Activated CD8-positive, alpha-beta memory T cell treated with anti-CD3 and anti-CD28 coated beads, Interleukin-2, amount 10 ng/mL, durations not matched to agents 7 days and 5 days (primary cell): ENCODE results near the gene SLC4A1AP. TPM values are rescaled to one million over a fixed set of nuclear protein-coding genes. Genes with fewer than 3 reads are reported as not detected.

Experiments used
- ATAC-seq: fragments of 150-1000 bp; cut with Tn5 transposase; one replicate; pipeline ENCODE4 v1.10.0; 2021; ENCODE audit warnings: moderate library complexity
- CTCF ChIA-PET: fragments of 350-600 bp; sonication (Branson Sonifier 250); formaldehyde crosslinking; loops from one replicate; lab custom pipeline; 2021; ENCODE audit warnings: antibody characterized with exemption; lab: Charles Lee
- DNase-seq: peaks from one replicate; pipeline ENCODE4 v3.0.0-alpha.2; 2020
- H3K27ac Mint-ChIP-seq: one replicate; pipeline ENCODE4 v1.8.0; 2021; ENCODE audit warnings: mild to moderate bottlenecking, mixed read lengths
- H3K27me3 Mint-ChIP-seq: one replicate; pipeline ENCODE4 v1.8.0; 2021; ENCODE audit warnings: mixed read lengths
- H3K36me3 Mint-ChIP-seq: one replicate; pipeline ENCODE4 v1.8.0; 2021; ENCODE audit warnings: mild to moderate bottlenecking, mixed read lengths
- H3K4me1 Mint-ChIP-seq: one replicate; pipeline ENCODE4 v1.8.0; 2021; ENCODE audit warnings: mixed read lengths
- H3K4me3 Mint-ChIP-seq: one replicate; pipeline ENCODE4 v1.8.0; 2021; ENCODE audit warnings: mild to moderate bottlenecking, moderate library complexity, mixed read lengths
- H3K9me3 Mint-ChIP-seq: one replicate; pipeline ENCODE4 v1.8.0; 2022; ENCODE audit warnings: low read depth, mixed read lengths
- total RNA-seq, 2 experiments: library from RNA; stranded (reverse); gene quantifications; one replicate each; pipeline ENCODE4 v1.2.3, GENCODE V29; 2021

SLC4A1AP gene
- total RNA-seq, 2 experiments from 2014 or later: 27.8 to 28.2 TPM

DNA sequence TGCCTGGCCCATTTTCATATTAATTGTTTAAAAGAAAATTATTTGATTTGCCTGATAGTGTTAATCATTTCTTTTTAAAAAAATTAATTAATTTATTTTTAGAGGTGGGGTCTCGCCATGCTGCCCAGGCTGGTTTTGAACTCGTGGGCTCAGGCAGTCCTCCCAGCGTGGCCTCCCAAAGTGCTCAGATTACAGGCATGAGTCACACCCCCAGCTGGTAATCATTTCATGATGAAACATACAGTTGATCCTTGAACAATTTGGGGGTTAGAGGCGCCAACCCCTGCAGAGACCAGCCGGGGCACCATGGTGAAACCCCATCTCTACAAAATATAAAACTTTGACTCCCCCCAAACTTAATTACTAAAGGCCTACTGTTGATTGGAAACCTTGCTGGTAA lies 26.9 kb upstream of the SLC4A1AP start:
- CTCF ChIA-PET: no interaction called here
- peaks cover 58% of the 10 kb centered on the region for H3K36me3 Mint-ChIP-seq
- H3K4me3 Mint-ChIP-seq: no peak overlapping the region

DNA sequence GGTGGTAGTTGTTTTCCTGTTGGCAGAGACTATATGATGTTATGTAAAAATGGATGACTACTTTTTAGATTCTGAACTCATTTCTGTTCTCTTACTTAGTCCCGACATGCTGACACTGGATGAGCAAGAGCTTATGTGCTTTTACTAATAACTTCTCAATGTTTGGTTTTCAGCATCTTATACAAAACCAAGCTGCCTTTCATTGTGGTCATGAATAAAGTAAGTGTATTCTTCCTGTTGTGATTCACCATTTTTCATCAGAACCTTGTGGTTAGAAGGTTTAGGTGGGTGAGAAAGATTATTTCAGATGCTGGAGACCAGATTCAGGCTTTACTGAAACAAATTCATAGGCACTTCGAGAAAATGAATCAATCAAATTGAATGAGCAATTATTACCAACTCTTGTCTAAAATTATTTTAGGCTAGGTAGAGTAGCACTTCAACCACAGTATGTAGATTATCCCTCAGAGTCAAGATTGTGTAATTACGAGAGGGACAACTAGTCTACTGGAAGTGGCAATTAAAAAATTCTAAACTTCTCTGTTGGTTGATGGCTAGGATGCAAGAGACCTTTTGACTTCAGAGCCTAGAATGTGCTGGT lies 25.6 kb upstream of the SLC4A1AP start:
- ATAC-seq: peak; percentile 82
- DNase-seq: no peak
- peaks cover 56% of the 10 kb centered on the region for H3K36me3 Mint-ChIP-seq
- H3K27ac Mint-ChIP-seq: peak overlapping the region; percentile 76
- CTCF ChIA-PET: interaction anchor here (0.9 to 1.7 kb wide), 3 partner anchors 10 to 46 kb away, joined by 3 to 10 read pairs (median 3); partner anchors contain the start of genes CCDC121 and GPN1
- peak overlapping the region; percentile 20 for H3K4me3 Mint-ChIP-seq
- peaks cover 30% of the 10 kb centered on the region for H3K4me1 Mint-ChIP-seq
- no peaks in the 10 kb centered on the region for H3K9me3 Mint-ChIP-seq
- no peaks in the 10 kb centered on the region for H3K27me3 Mint-ChIP-seq

More for the DNA sequence above, 26.9 kb upstream of the SLC4A1AP start:
- Mint-ChIP-seq H3K27ac (no peak overlapping the region), H3K27me3 (no peaks in the 10 kb centered on the region), H3K9me3 (no peaks in the 10 kb centered on the region), H3K4me1 (peaks cover 34% of the 10 kb centered on the region)
- no peak for ATAC-seq
- no peak for DNase-seq

DNA sequence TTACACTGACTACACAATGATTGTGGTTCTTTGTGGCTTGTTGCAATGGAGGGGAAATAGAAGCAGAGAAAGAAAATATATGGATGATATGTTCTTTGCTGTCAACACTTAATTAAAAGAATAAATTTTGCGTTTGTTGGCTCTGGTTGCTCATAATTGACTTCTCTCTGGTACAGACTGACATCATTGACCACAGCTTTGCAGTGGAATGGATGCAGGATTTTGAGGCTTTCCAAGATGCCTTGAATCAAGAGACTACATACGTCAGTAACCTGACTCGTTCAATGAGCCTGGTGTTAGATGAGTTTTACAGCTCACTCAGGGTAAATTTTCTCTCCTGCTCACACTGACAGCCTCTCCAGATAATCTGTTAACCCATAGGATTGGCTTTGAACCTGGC lies 25.0 kb upstream of the SLC4A1AP start:
- peak; percentile 42 for DNase-seq
- Mint-ChIP-seq H3K4me1 (peaks cover 30% of the 10 kb centered on the region), H3K36me3 (peaks cover 59% of the 10 kb centered on the region), H3K4me3 (no peak overlapping the region), H3K27me3 (no peaks in the 10 kb centered on the region), H3K27ac (peak overlapping the region; percentile 76), H3K9me3 (no peaks in the 10 kb centered on the region)
- peak; percentile 24 for ATAC-seq
- CTCF ChIA-PET: interaction anchor here (1.0 to 1.7 kb wide), 2 partner anchors 10 to 45 kb away, joined by 3 to 10 read pairs; partner anchors contain the start of genes CCDC121 and GPN1

DNA sequence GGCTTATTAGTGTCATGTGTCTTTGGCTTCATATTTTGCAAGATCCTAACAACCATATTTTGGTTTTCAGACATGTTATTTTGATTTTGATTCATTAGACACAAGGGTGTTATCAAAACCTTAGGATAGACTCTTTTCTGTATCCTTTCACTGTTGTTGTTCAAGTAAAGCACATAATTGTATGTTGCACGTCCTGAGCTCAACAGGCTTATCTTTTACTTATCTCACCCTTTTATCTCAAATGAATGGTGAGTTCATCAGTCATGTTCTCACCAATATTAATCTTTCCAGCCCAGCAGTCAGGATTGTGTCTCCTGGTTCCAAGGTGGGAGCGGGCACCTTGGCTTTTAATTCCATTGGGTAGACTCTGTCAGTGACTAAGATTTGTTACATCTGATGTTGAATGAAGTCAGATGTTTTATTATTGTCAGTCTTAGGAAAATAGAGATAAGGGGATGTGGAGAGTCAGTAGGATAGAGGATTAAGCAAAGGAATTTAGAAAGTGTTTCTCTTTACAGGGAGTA lies 22.9 kb upstream of the SLC4A1AP start:
- CTCF ChIA-PET: no interaction called here
- Mint-ChIP-seq H3K4me1 (peaks cover 23% of the 10 kb centered on the region), H3K9me3 (no peaks in the 10 kb centered on the region), H3K27me3 (no peaks in the 10 kb centered on the region), H3K27ac (no peak overlapping the region), H3K36me3 (peaks cover 44% of the 10 kb centered on the region), H3K4me3 (no peak overlapping the region)
- ATAC-seq (no peak), DNase-seq (no peak)

DNA sequence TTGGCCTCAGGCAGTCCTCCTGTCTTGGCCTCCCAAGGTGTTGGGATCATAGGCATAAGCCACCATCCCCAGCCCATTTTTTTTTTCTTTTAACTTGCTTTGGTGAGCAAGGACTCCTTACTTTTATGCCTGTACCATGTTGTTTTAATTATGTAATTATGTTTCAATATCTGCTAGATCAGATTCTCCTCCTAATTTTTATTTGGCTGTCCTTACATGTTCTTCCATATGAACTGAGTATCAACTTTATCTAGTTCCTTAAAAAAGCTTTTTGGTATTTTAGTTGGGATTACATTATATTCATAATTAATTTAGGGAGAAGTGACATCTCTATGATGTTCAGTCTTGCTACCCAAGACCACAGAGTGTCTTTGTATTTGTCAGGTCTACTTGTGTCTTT lies 18.5 kb upstream of the SLC4A1AP start:
- CTCF ChIA-PET: no interaction called here
- Mint-ChIP-seq H3K36me3 (peaks cover 44% of the 10 kb centered on the region), H3K27me3 (no peaks in the 10 kb centered on the region), H3K27ac (no peak overlapping the region), H3K4me3 (no peak overlapping the region), H3K9me3 (no peaks in the 10 kb centered on the region), H3K4me1 (no peaks in the 10 kb centered on the region)
- DNase-seq (no peak), ATAC-seq (no peak)

DNA sequence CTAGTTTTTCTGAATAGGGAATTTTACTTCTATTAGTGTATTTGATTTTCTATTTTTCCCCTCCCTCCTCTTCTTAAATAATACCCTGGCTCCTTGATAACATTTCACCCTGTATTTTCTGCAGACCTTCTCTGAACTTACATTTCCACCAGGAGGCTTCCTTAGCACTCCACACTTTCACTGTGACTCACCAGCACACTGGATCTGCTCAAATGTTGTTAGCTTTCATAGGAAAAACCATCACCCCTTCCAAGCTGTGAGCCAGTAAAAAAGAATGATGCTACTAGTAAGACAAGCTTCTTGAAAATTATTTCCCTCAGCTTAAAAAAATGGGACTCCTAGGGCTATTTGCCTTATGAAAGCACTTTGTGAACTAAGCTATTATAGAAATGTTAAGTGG lies 16.4 kb upstream of the SLC4A1AP start:
- H3K27ac Mint-ChIP-seq: peak overlapping the region; percentile 55
- no peak overlapping the region for H3K4me3 Mint-ChIP-seq
- CTCF ChIA-PET: interaction anchor here (1.2 to 1.5 kb wide), 2 partner anchors 19 to 37 kb away, joined by 3 read pairs; no protein-coding TSS in a partner anchor
- H3K36me3 Mint-ChIP-seq: peaks cover 40% of the 10 kb centered on the region
- H3K4me1 Mint-ChIP-seq: no peaks in the 10 kb centered on the region
- no peak for DNase-seq
- H3K9me3 Mint-ChIP-seq: no peaks in the 10 kb centered on the region
- no peak for ATAC-seq
- H3K27me3 Mint-ChIP-seq: no peaks in the 10 kb centered on the region

DNA sequence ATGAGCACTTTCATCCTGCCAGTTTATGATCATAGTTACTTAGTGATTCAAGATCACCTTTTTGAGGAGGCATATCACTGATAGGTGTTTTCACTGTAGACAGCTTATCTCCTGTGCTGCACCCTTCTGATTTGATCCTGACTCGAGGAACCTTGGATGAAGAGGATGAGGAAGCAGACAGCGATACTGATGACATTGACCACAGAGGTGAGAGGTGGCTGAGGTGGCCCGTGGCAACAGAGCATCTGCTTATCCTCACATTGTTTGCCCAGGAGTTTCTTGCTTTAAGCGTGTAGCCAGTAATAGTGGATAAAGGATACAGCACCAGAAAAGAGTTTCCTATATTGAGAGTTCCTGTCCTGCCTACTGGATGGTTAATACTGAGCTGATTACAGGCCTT lies 16.0 kb upstream of the SLC4A1AP start:
- CTCF ChIA-PET: interaction anchor here (1.5 kb wide), 1 partner anchor 36 kb away, joined by 3 read pairs; no protein-coding TSS in a partner anchor
- H3K36me3 Mint-ChIP-seq: peaks cover 41% of the 10 kb centered on the region
- DNase-seq (no peak), ATAC-seq (no peak)
- no peak overlapping the region for H3K4me3 Mint-ChIP-seq
- H3K4me1 Mint-ChIP-seq: peaks cover 3% of the 10 kb centered on the region
- H3K27ac Mint-ChIP-seq: no peak overlapping the region
- no peaks in the 10 kb centered on the region for H3K9me3 Mint-ChIP-seq
- no peaks in the 10 kb centered on the region for H3K27me3 Mint-ChIP-seq

DNA sequence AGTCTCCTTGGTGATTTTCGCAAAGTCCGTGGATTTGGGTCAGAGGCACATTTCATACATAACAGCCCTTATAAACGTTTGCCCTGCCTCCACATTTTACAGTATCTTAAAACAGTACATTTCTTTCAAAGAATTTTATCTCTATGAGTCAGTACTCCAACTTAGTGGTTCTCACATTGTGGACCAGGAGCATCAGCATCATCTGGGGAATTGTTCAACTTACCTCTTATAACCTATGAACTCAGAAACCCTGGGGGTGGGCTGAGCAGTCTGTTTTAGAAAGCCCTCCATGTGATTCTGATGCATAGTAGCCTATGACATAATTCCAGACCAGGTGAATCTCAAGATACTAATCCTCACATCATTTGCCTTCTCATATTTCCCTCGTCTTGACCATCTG lies 12.6 kb upstream of the SLC4A1AP start:
- CTCF ChIA-PET: interaction anchor here (0.9 to 1.2 kb wide), 2 partner anchors 23 to 33 kb away, joined by 3 read pairs; partner anchors contain the start of genes CCDC121 and GPN1
- no peak for ATAC-seq
- no peaks in the 10 kb centered on the region for H3K27me3 Mint-ChIP-seq
- peaks cover 9% of the 10 kb centered on the region for H3K4me1 Mint-ChIP-seq
- no peak overlapping the region for H3K27ac Mint-ChIP-seq
- H3K9me3 Mint-ChIP-seq: no peaks in the 10 kb centered on the region
- DNase-seq: no peak
- peaks cover 61% of the 10 kb centered on the region for H3K36me3 Mint-ChIP-seq
- H3K4me3 Mint-ChIP-seq: no peak overlapping the region

DNA sequence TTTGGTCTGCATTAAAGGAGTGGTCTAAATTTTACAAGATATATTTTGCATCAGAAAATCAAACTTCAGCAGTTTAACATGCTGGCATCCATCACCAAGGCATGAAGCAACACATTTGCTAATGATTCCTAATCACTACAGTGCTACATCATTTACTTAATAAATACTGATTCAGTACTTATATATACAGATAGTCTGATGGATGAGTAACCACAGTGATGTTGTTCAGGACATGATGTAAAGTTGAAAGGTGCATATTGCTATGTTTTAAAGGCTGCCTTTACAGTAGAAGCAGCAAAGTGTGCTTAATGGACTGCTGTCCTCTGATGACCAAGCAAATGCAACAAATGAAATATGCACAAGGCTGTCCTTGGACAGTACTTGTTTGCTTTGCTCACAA lies 11.3 kb upstream of the SLC4A1AP start:
- CTCF ChIA-PET: interaction anchor here (1.3 kb wide), 1 partner anchor 11 kb away, joined by 3 read pairs; the partner anchor contains the start of genes SLC4A1AP and SUPT7L
- Mint-ChIP-seq H3K27me3 (no peaks in the 10 kb centered on the region), H3K36me3 (peaks cover 64% of the 10 kb centered on the region), H3K9me3 (no peaks in the 10 kb centered on the region), H3K4me3 (no peak overlapping the region), H3K4me1 (peaks cover 9% of the 10 kb centered on the region), H3K27ac (no peak overlapping the region)
- DNase-seq (no peak), ATAC-seq (no peak)

DNA sequence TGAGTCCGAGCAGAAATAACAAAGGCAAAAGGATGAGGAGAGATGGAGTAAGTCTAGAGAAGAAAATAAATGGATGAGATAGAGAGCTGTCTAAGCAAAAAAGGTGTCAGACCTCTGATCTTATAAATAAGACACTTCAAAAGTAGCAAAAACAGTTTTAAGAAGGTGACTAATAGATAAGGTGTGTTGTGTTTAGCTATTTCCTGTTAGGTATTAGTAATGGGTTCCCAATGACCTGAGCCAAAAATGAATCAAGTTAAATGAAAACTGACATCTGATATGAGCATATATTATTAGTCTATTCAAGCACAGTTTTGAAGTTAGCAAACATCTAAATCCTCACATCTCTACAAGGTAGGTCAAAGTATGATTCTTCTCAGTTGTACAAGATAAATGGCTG lies 10.9 kb upstream of the SLC4A1AP start:
- ATAC-seq (no peak), DNase-seq (no peak)
- Mint-ChIP-seq H3K36me3 (peaks cover 60% of the 10 kb centered on the region), H3K9me3 (no peaks in the 10 kb centered on the region), H3K27ac (no peak overlapping the region), H3K27me3 (no peaks in the 10 kb centered on the region), H3K4me3 (no peak overlapping the region), H3K4me1 (peaks cover 9% of the 10 kb centered on the region)
- CTCF ChIA-PET: interaction anchor here (1.2 to 1.3 kb wide), 2 partner anchors 11 to 30 kb away, joined by 3 read pairs; partner anchors contain the start of genes SLC4A1AP and SUPT7L

DNA sequence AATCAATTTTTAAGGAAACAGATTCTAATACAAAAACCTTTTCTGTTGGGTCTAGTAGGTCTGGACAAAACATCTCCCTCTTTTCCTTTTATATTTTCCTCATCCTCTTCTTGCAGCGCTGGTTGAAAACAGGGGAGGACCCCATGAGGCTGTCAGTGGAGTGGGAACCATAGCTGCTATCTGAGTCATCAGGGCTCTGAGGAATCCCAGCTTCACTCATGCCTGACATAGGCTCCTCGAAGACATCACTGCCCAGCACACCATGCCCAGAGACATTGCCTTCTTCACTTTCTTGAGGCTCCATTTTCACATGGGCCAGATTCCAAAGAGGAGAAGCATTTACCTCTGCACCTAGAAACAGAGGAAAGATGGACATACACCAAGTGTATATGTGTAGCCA lies 10.3 kb upstream of the SLC4A1AP start:
- no peak overlapping the region for H3K4me3 Mint-ChIP-seq
- H3K36me3 Mint-ChIP-seq: peaks cover 55% of the 10 kb centered on the region
- H3K4me1 Mint-ChIP-seq: peaks cover 9% of the 10 kb centered on the region
- peak; percentile 20 for ATAC-seq
- CTCF ChIA-PET: interaction anchor here (1.2 kb wide), 1 partner anchor 29 kb away, joined by 3 read pairs; no protein-coding TSS in a partner anchor
- no peaks in the 10 kb centered on the region for H3K27me3 Mint-ChIP-seq
- H3K27ac Mint-ChIP-seq: no peak overlapping the region
- no peaks in the 10 kb centered on the region for H3K9me3 Mint-ChIP-seq
- DNase-seq: no peak

DNA sequence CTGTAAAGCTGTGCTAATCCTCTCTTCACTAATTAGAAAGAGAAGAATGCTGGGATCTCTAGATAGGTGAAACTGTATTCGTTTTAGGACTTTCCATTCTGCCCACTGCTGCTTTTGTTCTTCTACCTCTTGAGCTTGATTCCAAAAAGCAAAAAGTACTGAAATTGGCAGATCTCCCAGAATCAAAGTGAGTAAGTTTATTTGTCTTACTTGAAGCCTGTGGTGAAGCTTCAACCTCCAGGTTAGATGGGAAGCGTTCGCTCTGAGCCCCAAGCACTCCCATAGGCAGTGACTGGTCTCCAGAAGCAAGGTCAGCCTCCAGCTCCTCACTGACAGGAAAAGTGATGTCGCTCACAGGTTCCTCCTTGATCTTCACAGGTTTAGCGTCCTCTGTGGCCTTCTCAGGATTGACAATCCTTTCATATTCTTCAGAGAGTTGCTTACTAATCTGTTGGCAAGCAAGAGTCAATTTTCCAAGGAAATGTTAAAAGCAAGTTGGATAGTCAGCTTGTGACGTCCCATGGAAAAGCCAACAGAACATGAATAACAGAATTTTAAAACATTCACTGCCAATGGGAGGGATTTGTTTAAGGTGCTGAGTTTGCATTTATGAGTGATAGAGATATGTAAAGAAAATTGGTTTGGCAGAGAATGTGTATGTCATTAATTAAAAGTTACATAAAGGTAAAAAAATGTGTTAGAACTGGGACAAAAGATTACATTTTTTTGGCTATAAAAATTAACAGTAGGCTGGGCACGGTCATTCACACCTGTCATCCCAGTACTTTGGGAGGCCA lies 8.3 kb upstream of the SLC4A1AP start:
- Mint-ChIP-seq H3K4me3 (no peak overlapping the region), H3K36me3 (peaks cover 55% of the 10 kb centered on the region), H3K27me3 (no peaks in the 10 kb centered on the region), H3K4me1 (peaks cover 18% of the 10 kb centered on the region), H3K27ac (no peak overlapping the region), H3K9me3 (no peaks in the 10 kb centered on the region)
- ATAC-seq (no peak), DNase-seq (no peak)
- CTCF ChIA-PET: interaction anchor here (1.9 kb wide), 1 partner anchor 28 kb away, joined by 6 read pairs; no protein-coding TSS in a partner anchor

DNA sequence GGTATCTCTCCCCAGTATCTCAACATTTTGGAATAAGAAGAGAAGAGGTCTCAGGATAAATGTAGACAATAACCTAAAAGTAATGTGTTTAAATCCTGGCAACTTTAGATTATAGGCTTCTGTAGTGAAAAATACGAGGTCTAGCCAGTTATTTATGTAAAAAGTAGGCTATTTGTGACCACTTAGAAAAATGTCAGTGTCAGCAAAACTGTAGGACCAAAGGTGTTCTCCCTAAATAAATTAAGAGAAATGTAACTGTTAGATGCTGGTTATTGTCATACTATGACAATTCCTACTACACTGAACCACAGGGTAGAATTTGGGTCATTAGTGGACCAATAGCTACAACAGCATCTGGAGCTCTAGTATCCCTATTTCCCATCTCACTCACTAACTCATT lies 2.3 kb upstream of the SLC4A1AP start:
- H3K27ac Mint-ChIP-seq: no peak overlapping the region
- H3K36me3 Mint-ChIP-seq: peaks cover 36% of the 10 kb centered on the region
- peaks cover 45% of the 10 kb centered on the region for H3K4me1 Mint-ChIP-seq

More for the DNA sequence above, 2.3 kb upstream of the SLC4A1AP start:
- ATAC-seq: no peak
- no peak for DNase-seq
- Mint-ChIP-seq H3K4me3 (peak overlapping the region; percentile 29), H3K9me3 (no peaks in the 10 kb centered on the region), H3K27me3 (no peaks in the 10 kb centered on the region)
- CTCF ChIA-PET: interaction anchor here (8.3 kb wide), 1 partner anchor 22 kb away, joined by 81 read pairs; no protein-coding TSS in a partner anchor
